Aorta (tissue), 5 donors: ENCODE results near the gene PNPLA5. TPM values are rescaled to one million over a fixed set of nuclear protein-coding genes. Genes with fewer than 3 reads are reported as not detected.

Experiments used
- ATAC-seq: fragments of 200-7000 bp; cut with Tn5 transposase; one replicate; pipeline ENCODE4 v1.9.1; 2022; ENCODE audit warnings: moderate library complexity; ENCODE audit not compliant: low FRiP score
- DNase-seq, 2 donors: peaks; one replicate each; pipeline ENCODE4 v3.0.0-alpha.2; 2020
- H3K27ac ChIP-seq, 2 donors: one replicate each; pipeline ENCODE4 v1.5.1; 2013; ENCODE audit warnings: low read length in 2 of 2, mild to moderate bottlenecking in 2 of 2, moderate library complexity in 2 of 2, control low read depth in 1 of 2, inconsistent platforms in 1 of 2, low read depth in 1 of 2
- H3K27me3 ChIP-seq, 2 donors: one replicate each; pipeline ENCODE4 v1.6.1; 2013; ENCODE audit warnings: control low read depth in 1 of 2, low read length in 1 of 2, mild to moderate bottlenecking in 1 of 2, moderate library complexity in 1 of 2; ENCODE audit not compliant: insufficient read depth in 2 of 2, control insufficient read depth in 1 of 2
- H3K36me3 ChIP-seq, 2 donors: one replicate each; pipeline ENCODE4 v1.6.1; 2013; ENCODE audit warnings: control low read depth in 1 of 2, low read length in 1 of 2, mild to moderate bottlenecking in 1 of 2; ENCODE audit not compliant: insufficient read depth in 2 of 2, control insufficient read depth in 1 of 2
- H3K4me1 ChIP-seq, 2 donors: one replicate each; pipeline ENCODE4 v1.6.1; 2013; ENCODE audit warnings: low read length in 2 of 2, control low read depth in 1 of 2, mild to moderate bottlenecking in 1 of 2, moderate library complexity in 1 of 2; ENCODE audit not compliant: insufficient read depth in 2 of 2, control insufficient read depth in 1 of 2
- H3K4me3 ChIP-seq, 2 donors: one replicate each; pipeline ENCODE4 v1.5.1; 2013; ENCODE audit warnings: low read length in 2 of 2, control low read depth in 1 of 2, mild to moderate bottlenecking in 1 of 2
- H3K9me3 ChIP-seq: one replicate; pipeline ENCODE4 v1.6.1; 2013; ENCODE audit warnings: mild to moderate bottlenecking, low read length; ENCODE audit not compliant: control insufficient read depth
- WGBS, 2 donors: extraction: QIAGEN DNeasy Blood & Tissue Kit; methylation state at CpG; one replicate each; pipeline ENCODE4 v1.1.7; 2013; 5-methylcytosine and 5-hydroxymethylcytosine counted together
- intact Hi-C, 2 donors: fragments of 100-400 bp; cut with DNase I; formaldehyde crosslinking; loops; one replicate each; pipeline versions ENCODE4 v1.14.2 to v1.15.0; 2022
- polyA plus RNA-seq, 2 donors: library from polyadenylated mRNA; stranded (reverse); fragments of 200-250 nt; gene quantifications; one replicate each; pipeline ENCODE4 v1.2.3, GENCODE V29; 2013
- total RNA-seq, 2 donors: library from RNA; stranded (reverse); fragmentation: NEBNext Ultra II Directional; extraction: Animal tissue kit (Norgen Biotek cat#: 25700); gene quantifications; one replicate each; pipeline ENCODE4 v1.2.1, GENCODE V29; 2021
- donor health status: healthy with polysubstance abuse.
- donor health status: Bipolar disorder and iron deficiency.
- donor health status: DM: no; HTN: no; CAD: no.
- donor health status: DM: no; HTN: no; CAD: no.
- donor health status: DM: yes; HTN: yes; CAD: no.

Gene PNPLA5
- total and polyA plus RNA-seq, 4 donors: 0.50 TPM; not detected in 3

- Histone ChIP-seq H3K9me3 (no peaks in the 10 kb centered on the region), H3K4me3 (no peak overlapping the region), H3K27me3 (no peaks in the 10 kb centered on the region), H3K36me3 (no peaks in the 10 kb centered on the region), H3K27ac (no peak overlapping the region), H3K4me1 (no peaks in the 10 kb centered on the region)
- peak; percentile 16 to 60 for DNase-seq
- ATAC-seq: no peak
- 59 to 66% methylated on average over 5 of the region's 5 CpGs for WGBS, 2 donors
- intact Hi-C loops: no loop called here
Observed at GRCh38 chr22:43893266-43893665, 1.5 kb upstream of the PNPLA5 start.

- H3K4me3 ChIP-seq: no peak overlapping the region
- no peak overlapping the region for H3K27ac ChIP-seq
- no peaks in the 10 kb centered on the region for H3K4me1 ChIP-seq
- no peaks in the 10 kb centered on the region for H3K27me3 ChIP-seq
- ATAC-seq (no peak), DNase-seq (peak in 1 of 2 donors; percentile 3)
- intact Hi-C loops: no loop called here
- no peaks in the 10 kb centered on the region for H3K36me3 ChIP-seq
- H3K9me3 ChIP-seq: no peaks in the 10 kb centered on the region
- WGBS, 2 donors: 46 to 51% methylated on average over 15 of the region's 15 CpGs
Observed at GRCh38 chr22:43892183-43892894, 526 bp upstream of the PNPLA5 start.

GRCh38 chr22:43890901-43891331, 897 bp downstream of the PNPLA5 start:
- DNase-seq: peak; percentile 38 to 59
- Histone ChIP-seq H3K4me1 (no peaks in the 10 kb centered on the region), H3K36me3 (no peaks in the 10 kb centered on the region), H3K27me3 (no peaks in the 10 kb centered on the region), H3K9me3 (no peaks in the 10 kb centered on the region), H3K27ac (no peak overlapping the region), H3K4me3 (no peak overlapping the region)
- no peak for ATAC-seq
- WGBS, 2 donors: 14 to 18% methylated on average over 24 of the region's 24 CpGs
- intact Hi-C loops: no loop called here

- H3K4me3 ChIP-seq: no peak overlapping the region
- H3K27ac ChIP-seq: no peak overlapping the region
- no peaks in the 10 kb centered on the region for H3K36me3 ChIP-seq
- no peaks in the 10 kb centered on the region for H3K27me3 ChIP-seq
- H3K4me1 ChIP-seq: no peaks in the 10 kb centered on the region
- DNase-seq: peak; percentile 5 to 17
- H3K9me3 ChIP-seq: no peaks in the 10 kb centered on the region
- ATAC-seq: no peak
- WGBS, 2 donors: 46 to 49% methylated on average over 4 of the region's 4 CpGs
- intact Hi-C loops: no loop called here
Observed at GRCh38 chr22:43889860-43890253, 2.0 kb downstream of the PNPLA5 start.

GRCh38 chr22:43889201-43889859, 2.5 kb downstream of the PNPLA5 start:
- no peaks in the 10 kb centered on the region for H3K9me3 ChIP-seq
- no peaks in the 10 kb centered on the region for H3K4me1 ChIP-seq
- no peak overlapping the region for H3K27ac ChIP-seq
- no peak for ATAC-seq
- WGBS, 2 donors: 77% methylated on average over 16 of the region's 16 CpGs
- no peak overlapping the region for H3K4me3 ChIP-seq
- no peaks in the 10 kb centered on the region for H3K27me3 ChIP-seq
- H3K36me3 ChIP-seq: no peaks in the 10 kb centered on the region
- intact Hi-C loops: no loop called here
- DNase-seq: peak; percentile 28 to 37

- DNase-seq (peak; percentile 11 to 25), ATAC-seq (no peak)
- intact Hi-C loops: no loop called here
- Histone ChIP-seq H3K4me1 (no peaks in the 10 kb centered on the region), H3K27me3 (no peaks in the 10 kb centered on the region), H3K4me3 (no peak overlapping the region), H3K36me3 (no peaks in the 10 kb centered on the region), H3K27ac (no peak overlapping the region), H3K9me3 (no peaks in the 10 kb centered on the region)
- 73 to 76% methylated on average over 4 of the region's 4 CpGs for WGBS, 2 donors
Observed at GRCh38 chr22:43888740-43889139, 3.1 kb downstream of the PNPLA5 start.

GRCh38 chr22:43887391-43887790, 4.4 kb downstream of the PNPLA5 start:
- Histone ChIP-seq H3K27ac (no peak overlapping the region), H3K4me3 (no peak overlapping the region), H3K4me1 (no peaks in the 10 kb centered on the region), H3K9me3 (no peaks in the 10 kb centered on the region), H3K27me3 (no peaks in the 10 kb centered on the region), H3K36me3 (no peaks in the 10 kb centered on the region)
- intact Hi-C loops: no loop called here
- no peak for ATAC-seq
- DNase-seq: peak; percentile 16 to 38
- WGBS, 2 donors: 71 to 78% methylated on average over 4 of the region's 4 CpGs

GRCh38 chr22:43886231-43886630, 5.6 kb downstream of the PNPLA5 start:
- H3K4me1 ChIP-seq: no peaks in the 10 kb centered on the region
- DNase-seq (peak; percentile 18 to 26), ATAC-seq (no peak)
- H3K4me3 ChIP-seq: no peak overlapping the region
- intact Hi-C loops: no loop called here
- no peak overlapping the region for H3K27ac ChIP-seq
- H3K27me3 ChIP-seq: no peaks in the 10 kb centered on the region
- WGBS, 2 donors: 71 to 76% methylated on average over 8 of the region's 8 CpGs
- no peaks in the 10 kb centered on the region for H3K9me3 ChIP-seq
- H3K36me3 ChIP-seq: no peaks in the 10 kb centered on the region

GRCh38 chr22:43885786-43886185, 6.0 kb downstream of the PNPLA5 start:
- WGBS, 2 donors: 88 to 92% methylated on average over 6 of the region's 6 CpGs
- H3K27me3 ChIP-seq: no peaks in the 10 kb centered on the region
- peak in 1 of 2 donors; percentile 17 for DNase-seq
- H3K36me3 ChIP-seq: no peaks in the 10 kb centered on the region
- ATAC-seq: no peak
- intact Hi-C loops: no loop called here
- H3K9me3 ChIP-seq: no peaks in the 10 kb centered on the region
- H3K27ac ChIP-seq: no peak overlapping the region
- H3K4me3 ChIP-seq: no peak overlapping the region
- H3K4me1 ChIP-seq: no peaks in the 10 kb centered on the region
